ENCODE data around the gene MRPS10.

The MRPS10 gene

DNA sequence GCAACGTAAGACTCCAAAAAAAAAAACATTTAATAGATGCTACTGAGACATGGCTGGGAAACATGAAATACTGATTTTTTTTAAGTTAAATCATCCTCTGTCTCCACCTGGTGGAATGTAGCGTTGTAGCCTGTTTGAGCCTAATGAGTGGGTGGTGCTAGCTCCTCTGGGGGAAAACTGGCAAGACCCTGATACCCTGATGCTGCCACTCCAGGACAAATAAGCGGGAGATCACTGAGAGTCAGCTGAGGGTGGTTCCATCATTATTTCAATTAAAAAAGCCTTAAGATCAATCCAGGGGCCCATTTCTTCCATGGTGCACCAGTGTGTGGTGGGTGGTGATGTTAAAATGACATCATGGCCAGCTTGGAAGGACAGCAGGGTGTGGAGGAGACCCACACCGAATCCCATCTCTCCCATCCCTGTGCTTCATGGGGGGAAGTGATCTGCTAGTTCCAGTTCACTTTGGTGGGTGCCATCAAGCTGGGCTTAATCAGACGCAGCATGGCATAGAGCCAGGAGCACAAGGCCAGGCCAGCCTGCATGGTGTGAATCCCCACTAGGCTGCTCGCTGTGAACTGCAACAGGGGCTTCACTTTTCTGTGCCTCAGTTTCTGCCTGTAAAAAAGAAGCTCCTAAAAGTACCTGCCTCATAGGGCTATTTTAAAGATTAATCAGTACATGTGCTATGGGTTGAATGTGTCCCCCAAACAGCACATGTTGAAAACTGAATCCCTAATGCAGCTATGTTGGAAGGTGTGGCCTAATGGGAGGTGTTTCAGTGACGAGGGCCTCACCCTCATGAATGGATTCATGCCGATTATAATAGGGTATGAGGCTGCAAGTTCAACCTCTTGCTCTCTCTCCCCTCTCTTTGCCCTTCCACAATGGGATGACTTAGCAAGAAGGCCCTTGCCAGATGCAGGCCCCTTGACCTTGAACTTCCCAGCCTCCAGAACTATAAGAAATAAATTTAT lies 13.0 kb upstream of the MRPS10 start:
- Histone ChIP-seq H3F3A (ENCODE audit: control insufficient read depth, insufficient read depth) (peaks cover 3% of the 10 kb centered on the region; the same call in 1 of the 2 replicates), H3K4me3 (ENCODE audit: low read length) (no peak overlapping the region), H3K79me2 (ENCODE audit: control insufficient read depth, low read length) (no peaks in the 10 kb centered on the region), H3K9me3 (ENCODE audit: control insufficient read depth, insufficient read depth, low read length) (no peaks in the 10 kb centered on the region), H3K27me3 (ENCODE audit: control insufficient read depth, low read length) (no peaks in the 10 kb centered on the region), H3K36me3 (ENCODE audit: control insufficient read depth, low read length) (peaks cover 15% of the 10 kb centered on the region; the same call in 1 of the 2 replicates), H3K9me2 (replicated peaks; ENCODE audit: control insufficient read depth, low read length) (no peaks in the 10 kb centered on the region), H3K4me1 (ENCODE audit: control insufficient read depth, low read length) (peaks cover 6% of the 10 kb centered on the region), H3K4me2 (ENCODE audit: low read length) (no peak overlapping the region), H4K20me1 (ENCODE audit: control insufficient read depth, insufficient read depth, low read depth, low read length) (no peaks in the 10 kb centered on the region), H3K27ac (ENCODE audit: low read depth, low read length) (no peak overlapping the region)
- TF ChIP-seq EZH2phosphoT487 (IDR thresholded peaks at IDR 0.05; ENCODE audit: borderline replicate concordance, low read length), result no peak
- TF ChIP-seq, protein P1, sequence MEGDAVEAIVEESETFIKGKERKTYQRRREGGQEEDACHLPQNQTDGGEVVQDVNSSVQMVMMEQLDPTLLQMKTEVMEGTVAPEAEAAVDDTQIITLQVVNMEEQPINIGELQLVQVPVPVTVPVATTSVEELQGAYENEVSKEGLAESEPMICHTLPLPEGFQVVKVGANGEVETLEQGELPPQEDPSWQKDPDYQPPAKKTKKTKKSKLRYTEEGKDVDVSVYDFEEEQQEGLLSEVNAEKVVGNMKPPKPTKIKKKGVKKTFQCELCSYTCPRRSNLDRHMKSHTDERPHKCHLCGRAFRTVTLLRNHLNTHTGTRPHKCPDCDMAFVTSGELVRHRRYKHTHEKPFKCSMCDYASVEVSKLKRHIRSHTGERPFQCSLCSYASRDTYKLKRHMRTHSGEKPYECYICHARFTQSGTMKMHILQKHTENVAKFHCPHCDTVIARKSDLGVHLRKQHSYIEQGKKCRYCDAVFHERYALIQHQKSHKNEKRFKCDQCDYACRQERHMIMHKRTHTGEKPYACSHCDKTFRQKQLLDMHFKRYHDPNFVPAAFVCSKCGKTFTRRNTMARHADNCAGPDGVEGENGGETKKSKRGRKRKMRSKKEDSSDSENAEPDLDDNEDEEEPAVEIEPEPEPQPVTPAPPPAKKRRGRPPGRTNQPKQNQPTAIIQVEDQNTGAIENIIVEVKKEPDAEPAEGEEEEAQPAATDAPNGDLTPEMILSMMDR (IDR thresholded peaks at IDR 0.05; ENCODE audit: low read depth, low read length, poor library complexity, severe bottlenecking), result peak; percentile 50

DNA sequence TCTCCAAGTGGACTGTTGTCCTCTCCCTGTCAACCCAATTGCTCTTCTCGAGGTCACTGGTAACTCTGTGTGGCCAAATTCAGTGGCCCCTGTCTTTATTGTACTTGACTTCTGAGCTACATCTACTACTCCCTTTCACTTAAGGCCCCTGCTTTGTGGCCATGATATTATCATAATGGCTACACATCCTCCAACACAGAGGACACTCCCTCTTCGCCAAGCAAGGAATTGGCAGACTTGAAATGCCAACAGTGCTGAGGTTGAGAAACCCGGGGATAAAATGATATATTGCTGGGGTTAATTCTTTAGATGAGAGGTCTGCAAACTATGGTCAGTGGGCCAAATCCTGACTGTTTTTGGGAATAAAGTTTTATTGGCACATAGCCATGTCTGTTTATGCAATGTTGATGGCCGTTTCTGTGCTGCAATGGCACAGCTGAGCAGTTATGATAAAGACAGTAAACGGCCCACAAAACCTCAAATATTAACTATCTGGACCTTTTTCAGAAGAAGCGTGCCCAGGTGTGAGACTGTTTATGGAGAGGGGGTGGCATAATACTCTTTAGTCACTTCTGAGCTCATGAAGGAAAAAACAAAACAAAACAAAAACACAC lies 12.0 kb upstream of the MRPS10 start:
- no peak for TF ChIP-seq EZH2phosphoT487 (IDR thresholded peaks at IDR 0.05; ENCODE audit: borderline replicate concordance, low read length)
- TF ChIP-seq, protein P1 (IDR thresholded peaks at IDR 0.05; ENCODE audit: low read depth, low read length, poor library complexity, severe bottlenecking), result no peak
- H4K20me1 ChIP-seq (ENCODE audit: control insufficient read depth, insufficient read depth, low read depth, low read length), result no peaks in the 10 kb centered on the region
- H3K27me3 ChIP-seq (ENCODE audit: control insufficient read depth, low read length), result no peaks in the 10 kb centered on the region
- H3K9me2 ChIP-seq (replicated peaks; ENCODE audit: control insufficient read depth, low read length), result no peaks in the 10 kb centered on the region
- H3K4me2 ChIP-seq (ENCODE audit: low read length), result no peak overlapping the region
- H3K79me2 ChIP-seq (ENCODE audit: control insufficient read depth, low read length), result no peaks in the 10 kb centered on the region
- peaks cover 3% of the 10 kb centered on the region; the same call in 1 of the 2 replicates for H3F3A ChIP-seq (ENCODE audit: control insufficient read depth, insufficient read depth)
- H3K27ac ChIP-seq (ENCODE audit: low read depth, low read length), result no peak overlapping the region
- H3K9me3 ChIP-seq (ENCODE audit: control insufficient read depth, insufficient read depth, low read length), result no peaks in the 10 kb centered on the region
- H3K4me1 ChIP-seq (ENCODE audit: control insufficient read depth, low read length), result peaks cover 17% of the 10 kb centered on the region
- peaks cover 15% of the 10 kb centered on the region; the same call in 1 of the 2 replicates for H3K36me3 ChIP-seq (ENCODE audit: control insufficient read depth, low read length)
- no peak overlapping the region for H3K4me3 ChIP-seq (ENCODE audit: low read length)

DNA sequence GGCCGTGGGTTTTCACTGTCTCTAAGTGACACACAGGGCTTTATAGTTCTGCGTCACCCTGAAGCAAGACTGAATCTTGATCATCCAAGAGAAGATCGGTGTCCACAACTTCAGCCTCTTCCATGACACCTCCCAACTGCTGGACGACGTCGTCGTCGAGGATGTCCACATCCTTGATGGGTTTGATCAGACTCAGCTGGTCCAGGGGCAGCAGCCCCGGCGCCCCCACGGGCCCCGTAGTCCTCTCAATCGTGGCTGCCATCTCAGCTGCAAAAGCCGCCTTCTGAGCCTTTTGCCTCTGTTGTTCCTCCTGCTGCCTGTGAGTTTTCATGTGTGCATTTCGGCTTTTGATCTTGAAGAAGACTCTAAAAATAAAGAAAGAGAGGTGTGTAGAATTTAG lies 10.6 kb upstream of the MRPS10 start:
- H4K20me1 ChIP-seq (ENCODE audit: control insufficient read depth, insufficient read depth, low read depth, low read length), result no peaks in the 10 kb centered on the region
- H3K27me3 ChIP-seq (ENCODE audit: control insufficient read depth, low read length), result no peaks in the 10 kb centered on the region
- peaks cover 3% of the 10 kb centered on the region; the same call in 1 of the 2 replicates for H3F3A ChIP-seq (ENCODE audit: control insufficient read depth, insufficient read depth)
- H3K4me1 ChIP-seq (ENCODE audit: control insufficient read depth, low read length), result peaks cover 24% of the 10 kb centered on the region
- no peaks in the 10 kb centered on the region for H3K79me2 ChIP-seq (ENCODE audit: control insufficient read depth, low read length)
- no peak overlapping the region for H3K4me2 ChIP-seq (ENCODE audit: low read length)
- no peak for TF ChIP-seq EZH2phosphoT487 (IDR thresholded peaks at IDR 0.05; ENCODE audit: borderline replicate concordance, low read length)
- TF ChIP-seq, protein P1 (IDR thresholded peaks at IDR 0.05; ENCODE audit: low read depth, low read length, poor library complexity, severe bottlenecking), result no peak
- no peak overlapping the region for H3K27ac ChIP-seq (ENCODE audit: low read depth, low read length)
- no peaks in the 10 kb centered on the region for H3K9me3 ChIP-seq (ENCODE audit: control insufficient read depth, insufficient read depth, low read length)
- no peak overlapping the region for H3K4me3 ChIP-seq (ENCODE audit: low read length)
- H3K36me3 ChIP-seq (ENCODE audit: control insufficient read depth, low read length), result peaks cover 15% of the 10 kb centered on the region; the same call in 1 of the 2 replicates
- H3K9me2 ChIP-seq (replicated peaks; ENCODE audit: control insufficient read depth, low read length), result no peaks in the 10 kb centered on the region
